H1 (cell line): ENCODE results near the gene SCP2. TPM values are rescaled to one million over a fixed set of nuclear protein-coding genes. Genes with fewer than 3 reads are reported as not detected.

Source experiments
- CTCF ChIA-PET: fragments of 300-600 bp; sonication (Branson Sonifier 250); formaldehyde crosslinking; loops from one replicate; lab custom pipeline; 2021; ENCODE audit not compliant: partially characterized antibody; lab: Charles Lee
- POLR2A ChIA-PET: fragments of 300-600 bp; sonication (Branson Sonifier 250); formaldehyde crosslinking; loops from one replicate; lab custom pipeline; 2021; ENCODE audit warnings: inconsistent platforms; ENCODE audit not compliant: partially characterized antibody; lab: Charles Lee
- DNase-seq, 2 experiments: peaks; one replicate each; pipeline versions ENCODE4 v3.0.0 to v3.0.0-alpha.2; 2010 to 2022; ENCODE audit warnings: low spot score in 2 of 2, low read depth in 1 of 2, mixed read lengths in 1 of 2
- FAIRE-seq: peaks from 2 replicates; lab custom pipeline; 2011; peaks lifted over from hg19 to GRCh38; lab: Jason Lieb, UNC
- H2AFZ ChIP-seq: 2 replicates; pipeline ENCODE4 v1.8.1; 2012; ENCODE audit warnings: low read length, inconsistent platforms
- H2AK5ac ChIP-seq: 2 replicates; pipeline ENCODE4 v1.6.1; 2013; ENCODE audit warnings: low read depth, low read length
- H2BK120ac ChIP-seq: replicated peaks from 2 replicates; pipeline ENCODE3; 2013; ENCODE audit warnings: low read depth, low read length, inconsistent platforms
- H2BK12ac ChIP-seq: 2 replicates; pipeline ENCODE4 v1.6.1; 2013; ENCODE audit warnings: low read depth, low read length
- H2BK15ac ChIP-seq: 2 replicates; pipeline ENCODE4 v1.6.1; 2013; ENCODE audit warnings: low read length
- H2BK20ac ChIP-seq: 2 replicates; pipeline ENCODE4 v1.6.1; 2013; ENCODE audit warnings: low read length
- H2BK5ac ChIP-seq: 2 replicates; pipeline ENCODE4 v1.6.1; 2013; ENCODE audit warnings: low read depth, low read length
- H3K14ac ChIP-seq: 2 replicates; pipeline ENCODE4 v1.6.1; 2013; ENCODE audit warnings: inconsistent platforms; ENCODE audit not compliant: insufficient read length
- H3K18ac ChIP-seq: 2 replicates; pipeline ENCODE4 v1.6.1; 2013; ENCODE audit warnings: low read length; ENCODE audit errors: extremely low read depth
- H3K23ac ChIP-seq: 2 replicates; pipeline ENCODE4 v1.6.1; 2013; ENCODE audit warnings: inconsistent platforms; ENCODE audit not compliant: insufficient read length
- H3K23me2 ChIP-seq: 2 replicates; pipeline ENCODE4 v1.6.1; 2013; ENCODE audit warnings: low read depth, low read length
- H3K27ac ChIP-seq: 2 replicates; pipeline ENCODE4 v1.6.1; 2011; ENCODE audit warnings: low read depth, low read length, inconsistent platforms
- H3K27me3 ChIP-seq, 4 experiments: replicated peaks in 1 of 4; 1 replicate in 1 of 4; 2 replicates in 3 of 4; pipeline versions ENCODE4 v1.6.1 to v1.8.1; 2011 to 2013; ENCODE audit warnings: low read length in 3 of 4, mild to moderate bottlenecking in 3 of 4, inconsistent platforms in 2 of 4, mixed read lengths in 2 of 4, moderate library complexity in 1 of 4; ENCODE audit not compliant: control insufficient read depth in 3 of 4, insufficient read depth in 3 of 4; ENCODE audit errors: extremely low read depth in 1 of 4
- H3K36me3 ChIP-seq, 4 experiments: 2 replicates each; pipeline versions ENCODE4 v1.6.1 to v1.8.1; 2011 to 2013; ENCODE audit warnings: mild to moderate bottlenecking in 4 of 4, low read length in 3 of 4, moderate library complexity in 2 of 4, control low read depth in 1 of 4, inconsistent platforms in 1 of 4; ENCODE audit not compliant: insufficient read depth in 4 of 4, control insufficient read depth in 2 of 4
- H3K4ac ChIP-seq: replicated peaks from 2 replicates; pipeline ENCODE3; 2013; ENCODE audit warnings: low read length, low read depth, mixed read lengths, inconsistent platforms; ENCODE audit not compliant: insufficient read length
- H3K4me1 ChIP-seq, 4 experiments: replicated peaks in 1 of 4; 1 replicate in 1 of 4; 2 replicates in 3 of 4; pipeline versions ENCODE4 v1.6.1 to v1.8.1; 2011 to 2013; ENCODE audit warnings: low read length in 3 of 4, inconsistent platforms in 2 of 4, mixed read lengths in 1 of 4; ENCODE audit not compliant: insufficient read depth in 4 of 4, control insufficient read depth in 3 of 4
- H3K4me2 ChIP-seq, 2 experiments: 2 replicates each; pipeline versions ENCODE4 v1.6.1 to v1.8.1; 2011 to 2013; ENCODE audit warnings: low read depth in 2 of 2, low read length in 2 of 2, control low read depth in 1 of 2, inconsistent platforms in 1 of 2, mild to moderate bottlenecking in 1 of 2; ENCODE audit not compliant: insufficient read depth in 1 of 2
- H3K4me3 ChIP-seq, 4 experiments: fragments of 200-600, 300-600 bp in 1 of 4; sonication (generic), shearing (Covaris generic), sonication (Bioruptor Twin) in 1 of 4; 2 replicates each; pipeline versions ENCODE4 v1.5.1 to v1.8.1; 2011 to 2016; ENCODE audit warnings: low read length in 4 of 4, low read depth in 3 of 4, control low read depth in 2 of 4, inconsistent platforms in 2 of 4, mild to moderate bottlenecking in 2 of 4, mixed read lengths in 1 of 4, moderate library complexity in 1 of 4; ENCODE audit not compliant: insufficient read depth in 2 of 4; ENCODE audit errors: extremely low read depth in 1 of 4
- H3K56ac ChIP-seq: replicated peaks from 2 replicates; pipeline ENCODE3; 2013; ENCODE audit warnings: low read depth, mild to moderate bottlenecking, mixed read lengths, low read length, inconsistent platforms; ENCODE audit not compliant: insufficient read length
- H3K79me1 ChIP-seq: 2 replicates; pipeline ENCODE4 v1.6.1; 2013; ENCODE audit warnings: low read depth, low read length, control low read depth
- H3K79me2 ChIP-seq, 2 experiments: 2 replicates each; pipeline versions ENCODE4 v1.6.1 to v1.8.1; 2012 to 2013; ENCODE audit warnings: low read length in 2 of 2, mild to moderate bottlenecking in 2 of 2, inconsistent platforms in 1 of 2; ENCODE audit not compliant: insufficient read depth in 2 of 2, control insufficient read depth in 1 of 2
- H3K9ac ChIP-seq, 4 experiments: replicated peaks in 1 of 4; 1 replicate in 1 of 4; 2 replicates in 3 of 4; pipeline versions ENCODE4 v1.6.1 to v1.8.1; 2011 to 2013; ENCODE audit warnings: low read depth in 3 of 4, low read length in 3 of 4, control low read depth in 2 of 4, mild to moderate bottlenecking in 2 of 4, moderate library complexity in 2 of 4, inconsistent platforms in 1 of 4; ENCODE audit errors: extremely low read depth in 1 of 4
- H3K9me3 ChIP-seq, 2 experiments: 2 replicates each; pipeline versions ENCODE4 v1.6.1 to v1.8.1; 2012 to 2013; ENCODE audit warnings: mild to moderate bottlenecking in 2 of 2, moderate library complexity in 2 of 2, control low read depth in 1 of 2, inconsistent platforms in 1 of 2, low read depth in 1 of 2, low read length in 1 of 2, mixed read lengths in 1 of 2; ENCODE audit not compliant: insufficient read depth in 2 of 2
- H4K20me1 ChIP-seq, 2 experiments: replicated peaks in 1 of 2; 2 replicates each; pipeline versions ENCODE3 to v1.8.1; 2011 to 2013; ENCODE audit warnings: inconsistent platforms in 2 of 2, low read length in 2 of 2, mild to moderate bottlenecking in 1 of 2; ENCODE audit not compliant: insufficient read depth in 2 of 2, control insufficient read depth in 1 of 2
- H4K5ac ChIP-seq: 2 replicates; pipeline ENCODE4 v1.6.1; 2013; ENCODE audit warnings: low read length, low read depth, mixed read lengths, inconsistent platforms; ENCODE audit not compliant: insufficient read length
- H4K8ac ChIP-seq: 2 replicates; pipeline ENCODE4 v1.8.0; 2013; ENCODE audit warnings: mild to moderate bottlenecking, moderate library complexity, low read length, inconsistent platforms; ENCODE audit not compliant: insufficient read depth; ENCODE audit errors: extremely low read depth
- H4K91ac ChIP-seq: replicated peaks from 2 replicates; pipeline ENCODE3; 2013; ENCODE audit warnings: low read length, mixed read lengths, inconsistent platforms; ENCODE audit not compliant: insufficient read length
- CREB1 ChIP-seq: IDR thresholded peaks from 2 replicates; pipeline ENCODE4 v1.6.1; 2012; ENCODE audit warnings: inconsistent platforms
- E2F6 ChIP-seq: IDR thresholded peaks from 2 replicates; pipeline ENCODE4 v1.6.1; 2012; ENCODE audit warnings: inconsistent platforms
- NANOG ChIP-seq: IDR thresholded peaks from 2 replicates; pipeline ENCODE4 v1.6.1; 2011; ENCODE audit warnings: low read length, low read depth, mild to moderate bottlenecking, inconsistent platforms; ENCODE audit not compliant: insufficient read depth, poor library complexity, severe bottlenecking
- SIX5 ChIP-seq: IDR thresholded peaks from 2 replicates; pipeline ENCODE4 v1.6.1; 2011; ENCODE audit warnings: mild to moderate bottlenecking, low read depth, low read length
- WGBS, 2 experiments: shearing (Covaris generic) in 1 of 2; methylation state at CpG; one replicate each; pipeline versions ENCODE4 v1.1.6 to v1.1.7; 2013 to 2015; ENCODE audit warnings: low lambda C conversion rate in 2 of 2, mixed read lengths in 2 of 2, inconsistent platforms in 1 of 2, low coverage in 1 of 2, missing lambda C conversion rate in 1 of 2; ENCODE audit not compliant: insufficient replicate concordance in 2 of 2, insufficient coverage in 1 of 2, insufficient read length in 1 of 2; ENCODE audit errors: extremely low coverage in 1 of 2, missing lambda C conversion rate in 1 of 2; 5-methylcytosine and 5-hydroxymethylcytosine counted together
- polyA plus RNA-seq, 7 experiments: library from polyadenylated mRNA; depleted of rRNA in 3 of 7; stranded (reverse) in 5 of 7; unstranded in 2 of 7; fragments of >200 nt in 5 of 7; fragments of 200-250 nt in 2 of 7; gene quantifications; 1 replicate in 5 of 7; 2 replicates in 1 of 7; 4 replicates in 1 of 7; pipeline versions ENCODE4 v1.2.1 to v1.2.3, GENCODE V29; 2011 to 2013; ENCODE audit warnings: missing spikeins in 2 of 7, mixed read lengths in 2 of 7
- total RNA-seq: library from RNA; stranded (reverse); fragmentation: NEBNext Ultra II Directional; extraction: Animal tissue kit (Norgen Biotek cat#: 25700); gene quantifications from 2 replicates; pipeline ENCODE4 v1.2.1, GENCODE V29; 2021

SCP2 gene
- total and polyA plus RNA-seq, 2 of the 8 experiments (the other 6 are each of a cell fraction or from before 2014, with no cell fraction given), result 20.9 to 54.3 TPM

GRCh38 chr1:53020588-53020987 is 93.5 kb downstream of the SCP2 start:
- Histone ChIP-seq H4K91ac (no peak overlapping the region), H4K20me1 (no peaks in the 10 kb centered on the region), H3K9me3 (no peaks in the 10 kb centered on the region), H3K4me3 (no peak overlapping the region), H2BK120ac (no peak overlapping the region), H2AFZ (no peak overlapping the region), H2BK15ac (no peak overlapping the region), H3K4ac (no peak overlapping the region), H3K9ac (no peak overlapping the region), H3K56ac (no peak overlapping the region), H3K27me3 (no peaks in the 10 kb centered on the region), H2BK20ac (no peak overlapping the region), H3K4me2 (no peak overlapping the region), H3K36me3 (no peaks in the 10 kb centered on the region), H2AK5ac (no peak overlapping the region), H2BK5ac (no peak overlapping the region), H4K8ac (no peak overlapping the region), H3K27ac (no peak overlapping the region), H3K4me1 (no peaks in the 10 kb centered on the region), H4K5ac (no peak overlapping the region), H3K23ac (no peak overlapping the region), H3K18ac (no peak overlapping the region), H3K14ac (no peak overlapping the region), H3K79me1 (no peaks in the 10 kb centered on the region), H3K79me2 (peaks cover 0 to 6% of the 10 kb centered on the region in 2 experiments; a peak in 1 of 4 replicates), H2BK12ac (no peak overlapping the region), H3K23me2 (no peaks in the 10 kb centered on the region)
- TF ChIP-seq E2F6 (no peak), SIX5 (no peak), CREB1 (no peak), NANOG (no peak)
- FAIRE-seq (no peak), DNase-seq (no peak)
- 63% methylated on average over 5 of the region's 5 CpGs; no CpG with 5 or more reads in 1 of the 2 experiments for WGBS, 2 experiments
- ChIA-PET POLR2A (no interaction called here), CTCF (interaction anchor here (1.5 kb wide), 1 partner anchor 12 kb away, joined by 7 read pairs; no protein-coding TSS in a partner anchor)
